Measurements from ENCODE around the gene SIM1. TPM values are rescaled to one million over a fixed set of nuclear protein-coding genes. Genes with fewer than 3 reads are reported as not detected.
"Not testable (repeated sequence)": the region's sequence is repeated elsewhere in the genome, so short reads cannot be mapped to it uniquely, and the experiment has no call there.

The SIM1 gene
- total RNA-seq, 4 donors from 2014 or later, result 0.18 to 0.72 (median 0.42) TPM

- Histone ChIP-seq H3K4me3 (no peak overlapping the region), H3K27me3 (no peaks in the 10 kb centered on the region), H3K9me3 (no peaks in the 10 kb centered on the region), H3K36me3 (no peaks in the 10 kb centered on the region), H3K27ac (no peak overlapping the region), H3K4me1 (no peaks in the 10 kb centered on the region)
- DNase-seq (ENCODE audit: low spot score in 2 of 2), result no peak
- WGBS, result 44% methylated on average over 1 of the region's 1 CpG
- TF ChIP-seq POLR2AphosphoS5 (IDR thresholded peaks at IDR 0.05) (no peak), EP300 (IDR thresholded peaks at IDR 0.05) (no peak), CTCF (IDR thresholded peaks at IDR 0.05) (no peak), POLR2A (IDR thresholded peaks at IDR 0.05) (no peak)
These were observed 94.5 kb downstream of the SIM1 start for GRCh38 chr6:100370265-100370664.

GRCh38 chr6:100366419-100366818 is 98.3 kb downstream of the SIM1 start:
- TF ChIP-seq CTCF (IDR thresholded peaks at IDR 0.05), result no peak
- no peak for TF ChIP-seq POLR2A (IDR thresholded peaks at IDR 0.05)
- TF ChIP-seq POLR2AphosphoS5 (IDR thresholded peaks at IDR 0.05), result no peak
- TF ChIP-seq EP300 (IDR thresholded peaks at IDR 0.05), result no peak
- H3K4me3 ChIP-seq, result no peak overlapping the region
- H3K27me3 ChIP-seq, result no peaks in the 10 kb centered on the region
- no peaks in the 10 kb centered on the region for H3K4me1 ChIP-seq
- H3K9me3 ChIP-seq, result no peaks in the 10 kb centered on the region
- no peaks in the 10 kb centered on the region for H3K36me3 ChIP-seq
- no peak for DNase-seq (ENCODE audit: low spot score in 2 of 2)
- WGBS, result 95% methylated on average over 5 of the region's 5 CpGs
- no peak overlapping the region for H3K27ac ChIP-seq

GRCh38 chr6:100363651-100364050 is 101.1 kb downstream of the SIM1 start:
- Histone ChIP-seq H3K27me3 (no peaks in the 10 kb centered on the region), H3K9me3 (no peaks in the 10 kb centered on the region), H3K27ac (no peak overlapping the region), H3K4me1 (no peaks in the 10 kb centered on the region), H3K36me3 (no peaks in the 10 kb centered on the region), H3K4me3 (no peak overlapping the region)
- no peak for TF ChIP-seq POLR2AphosphoS5 (IDR thresholded peaks at IDR 0.05)
- no peak for TF ChIP-seq POLR2A (IDR thresholded peaks at IDR 0.05)
- TF ChIP-seq EP300 (IDR thresholded peaks at IDR 0.05), result no peak
- no peak for TF ChIP-seq CTCF (IDR thresholded peaks at IDR 0.05)
- no peak for DNase-seq (ENCODE audit: low spot score in 2 of 2)
- 42% methylated on average over 1 of the region's 1 CpG for WGBS

GRCh38 chr6:100354736-100355641 is 109.7 kb downstream of the SIM1 start:
- H3K36me3 ChIP-seq; DNase-seq (ENCODE audit: low spot score in 2 of 2); H3K27ac ChIP-seq; H3K9me3 ChIP-seq; H3K27me3 ChIP-seq; H3K4me3 ChIP-seq; H3K4me1 ChIP-seq: not testable (repeated sequence)
- 98% methylated on average over 20 of the region's 35 CpGs for WGBS

- Histone ChIP-seq H3K27ac (no peak overlapping the region), H3K27me3 (no peaks in the 10 kb centered on the region)
- WGBS, result 85% methylated on average over 8 of the region's 8 CpGs
These were observed 111.3 kb downstream of the SIM1 start for GRCh38 chr6:100353276-100354015.

More at GRCh38 chr6:100353276-100354015, 111.3 kb downstream of the SIM1 start:
- no peaks in the 10 kb centered on the region for H3K4me1 ChIP-seq
- H3K9me3 ChIP-seq, result no peaks in the 10 kb centered on the region
- no peak for TF ChIP-seq POLR2AphosphoS5 (IDR thresholded peaks at IDR 0.05)
- no peak for TF ChIP-seq EP300 (IDR thresholded peaks at IDR 0.05)
- TF ChIP-seq CTCF (IDR thresholded peaks at IDR 0.05), result no peak
- no peak for TF ChIP-seq POLR2A (IDR thresholded peaks at IDR 0.05)
- H3K36me3 ChIP-seq, result no peaks in the 10 kb centered on the region
- H3K4me3 ChIP-seq, result no peak overlapping the region
- DNase-seq (ENCODE audit: low spot score in 2 of 2), result no peak
